Astrocyte (in vitro differentiated cells and primary cell): ENCODE data around the gene AKAP11. TPM values are rescaled to one million over a fixed set of nuclear protein-coding genes. Genes with fewer than 3 reads are reported as not detected.
A peak's percentile ranks its signal among the peaks of the same experiment; 100 is the strongest.

Experiments
- DNase-seq: peaks from one replicate; pipeline ENCODE4 v3.0.0-alpha.2; 2010; ENCODE audit warnings: low read depth
- FAIRE-seq: peaks from 2 replicates; lab custom pipeline; 2011; peaks lifted over from hg19 to GRCh38; lab: Jason Lieb, UNC
- H2AFZ ChIP-seq: 2 replicates; pipeline ENCODE4 v1.6.0; 2012; ENCODE audit warnings: low read depth, low read length, inconsistent platforms
- H3K27ac ChIP-seq: 2 replicates; pipeline ENCODE4 v1.5.1; 2011; ENCODE audit warnings: low read depth, low read length, inconsistent platforms
- H3K27me3 ChIP-seq: 2 replicates; pipeline ENCODE4 v1.6.0; 2011; ENCODE audit warnings: low read length, inconsistent platforms; ENCODE audit not compliant: insufficient read depth
- H3K36me3 ChIP-seq: 2 replicates; pipeline ENCODE4 v1.5.1; 2011; ENCODE audit warnings: low read length, inconsistent platforms; ENCODE audit not compliant: insufficient read depth
- H3K4me1 ChIP-seq: 2 replicates; pipeline ENCODE4 v1.5.1; 2011; ENCODE audit warnings: low read length, inconsistent platforms; ENCODE audit not compliant: insufficient read depth
- H3K4me2 ChIP-seq: 2 replicates; pipeline ENCODE4 v1.6.0; 2012; ENCODE audit warnings: low read length, inconsistent platforms
- H3K4me3 ChIP-seq: 2 replicates; pipeline ENCODE4 v1.5.1; 2011; ENCODE audit warnings: low read depth, mild to moderate bottlenecking, low read length, inconsistent platforms; ENCODE audit not compliant: insufficient read depth
- H3K79me2 ChIP-seq: 2 replicates; pipeline ENCODE4 v1.6.0; 2012; ENCODE audit warnings: mild to moderate bottlenecking, low read length, inconsistent platforms; ENCODE audit not compliant: insufficient read depth
- H3K9ac ChIP-seq: 2 replicates; pipeline ENCODE4 v1.6.0; 2012; ENCODE audit warnings: mild to moderate bottlenecking, low read length, inconsistent platforms
- H3K9me3 ChIP-seq: 2 replicates; pipeline ENCODE4 v1.5.1; 2012; ENCODE audit warnings: low read depth, mild to moderate bottlenecking, low read length, inconsistent platforms; ENCODE audit not compliant: insufficient read depth
- H4K20me1 ChIP-seq: 2 replicates; pipeline ENCODE4 v1.6.0; 2012; ENCODE audit warnings: low read length, inconsistent platforms; ENCODE audit not compliant: insufficient read depth
- H3K27ac Mint-ChIP-seq: one replicate; pipeline ENCODE4 v1.8.0; 2021; ENCODE audit warnings: mild to moderate bottlenecking, mixed read lengths; ENCODE audit not compliant: unreplicated experiment
- H3K27me3 Mint-ChIP-seq: one replicate; pipeline ENCODE4 v1.8.0; 2021; ENCODE audit warnings: low read depth, mixed read lengths; ENCODE audit not compliant: unreplicated experiment
- H3K36me3 Mint-ChIP-seq: one replicate; pipeline ENCODE4 v1.8.0; 2021; ENCODE audit warnings: low read depth, mixed read lengths; ENCODE audit not compliant: unreplicated experiment
- H3K4me1 Mint-ChIP-seq: one replicate; pipeline ENCODE4 v1.8.0; 2021; ENCODE audit warnings: low read depth, mixed read lengths; ENCODE audit not compliant: unreplicated experiment
- H3K4me3 Mint-ChIP-seq: one replicate; pipeline ENCODE4 v1.8.0; 2021; ENCODE audit warnings: mild to moderate bottlenecking, moderate library complexity, mixed read lengths; ENCODE audit not compliant: unreplicated experiment
- H3K9me3 Mint-ChIP-seq: one replicate; pipeline ENCODE4 v1.8.0; 2021; ENCODE audit warnings: mild to moderate bottlenecking, mixed read lengths; ENCODE audit not compliant: unreplicated experiment
- EZH2 ChIP-seq: IDR thresholded peaks from 2 replicates; pipeline ENCODE4 v1.6.1; 2012; ENCODE audit warnings: mild to moderate bottlenecking, low read length, inconsistent platforms; ENCODE audit not compliant: insufficient read depth
- total RNA-seq: library from RNA; stranded (reverse); gene quantifications from 2 replicates; pipeline ENCODE4 v1.2.1, GENCODE V29; 2021
- TF ChIP-seq, protein P1 (sequence below): IDR thresholded peaks from 2 replicates; pipeline ENCODE4 v1.5.1; 2011; ENCODE audit warnings: low read depth, mild to moderate bottlenecking, inconsistent platforms, low read length, moderate library complexity; ENCODE audit not compliant: insufficient read depth

AKAP11 gene
- total RNA-seq, 1 donor from 2014 or later, result 29.7 TPM

DNA sequence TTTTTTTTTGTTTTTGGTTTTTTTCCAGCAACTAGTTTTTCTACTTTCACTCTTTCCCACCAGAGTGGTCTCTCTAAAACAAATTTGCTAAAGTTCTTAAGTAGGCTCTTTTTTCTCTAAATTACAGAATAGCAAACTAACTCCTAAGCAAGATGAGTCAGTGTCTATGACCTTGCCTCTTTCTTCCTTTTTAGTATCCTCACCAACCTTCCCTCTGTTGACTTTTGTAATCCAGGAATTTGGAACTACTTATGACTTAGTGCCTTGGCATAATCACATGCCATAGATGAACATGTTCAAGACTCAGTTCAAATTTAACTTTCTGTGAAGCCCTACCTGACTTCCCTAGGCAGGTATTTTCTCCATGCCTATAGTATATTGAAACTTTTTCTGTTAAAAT lies 32.3 kb upstream of the AKAP11 start:
- Mint-ChIP-seq H3K27me3 (no peaks in the 10 kb centered on the region), H3K36me3 (peaks cover 4% of the 10 kb centered on the region), H3K4me1 (peaks cover 15% of the 10 kb centered on the region), H3K4me3 (no peak overlapping the region), H3K27ac (peak overlapping the region; percentile 35), H3K9me3 (no peaks in the 10 kb centered on the region)
- H2AFZ ChIP-seq, result no peak overlapping the region
- no peaks in the 10 kb centered on the region for H3K79me2 ChIP-seq
- H3K36me3 ChIP-seq, result no peaks in the 10 kb centered on the region
- no peaks in the 10 kb centered on the region for H3K9me3 ChIP-seq
- no peak overlapping the region for H3K9ac ChIP-seq
- DNase-seq, result peak; percentile 12
- H3K27me3 ChIP-seq, result no peaks in the 10 kb centered on the region
- H3K4me1 ChIP-seq, result no peaks in the 10 kb centered on the region
- H3K27ac ChIP-seq, result no peak overlapping the region
- no peaks in the 10 kb centered on the region for H4K20me1 ChIP-seq
- H3K4me2 ChIP-seq, result no peak overlapping the region
- no peak for FAIRE-seq
- TF ChIP-seq, protein P1, sequence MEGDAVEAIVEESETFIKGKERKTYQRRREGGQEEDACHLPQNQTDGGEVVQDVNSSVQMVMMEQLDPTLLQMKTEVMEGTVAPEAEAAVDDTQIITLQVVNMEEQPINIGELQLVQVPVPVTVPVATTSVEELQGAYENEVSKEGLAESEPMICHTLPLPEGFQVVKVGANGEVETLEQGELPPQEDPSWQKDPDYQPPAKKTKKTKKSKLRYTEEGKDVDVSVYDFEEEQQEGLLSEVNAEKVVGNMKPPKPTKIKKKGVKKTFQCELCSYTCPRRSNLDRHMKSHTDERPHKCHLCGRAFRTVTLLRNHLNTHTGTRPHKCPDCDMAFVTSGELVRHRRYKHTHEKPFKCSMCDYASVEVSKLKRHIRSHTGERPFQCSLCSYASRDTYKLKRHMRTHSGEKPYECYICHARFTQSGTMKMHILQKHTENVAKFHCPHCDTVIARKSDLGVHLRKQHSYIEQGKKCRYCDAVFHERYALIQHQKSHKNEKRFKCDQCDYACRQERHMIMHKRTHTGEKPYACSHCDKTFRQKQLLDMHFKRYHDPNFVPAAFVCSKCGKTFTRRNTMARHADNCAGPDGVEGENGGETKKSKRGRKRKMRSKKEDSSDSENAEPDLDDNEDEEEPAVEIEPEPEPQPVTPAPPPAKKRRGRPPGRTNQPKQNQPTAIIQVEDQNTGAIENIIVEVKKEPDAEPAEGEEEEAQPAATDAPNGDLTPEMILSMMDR, result no peak
- no peak for TF ChIP-seq EZH2
- no peak overlapping the region for H3K4me3 ChIP-seq

DNA sequence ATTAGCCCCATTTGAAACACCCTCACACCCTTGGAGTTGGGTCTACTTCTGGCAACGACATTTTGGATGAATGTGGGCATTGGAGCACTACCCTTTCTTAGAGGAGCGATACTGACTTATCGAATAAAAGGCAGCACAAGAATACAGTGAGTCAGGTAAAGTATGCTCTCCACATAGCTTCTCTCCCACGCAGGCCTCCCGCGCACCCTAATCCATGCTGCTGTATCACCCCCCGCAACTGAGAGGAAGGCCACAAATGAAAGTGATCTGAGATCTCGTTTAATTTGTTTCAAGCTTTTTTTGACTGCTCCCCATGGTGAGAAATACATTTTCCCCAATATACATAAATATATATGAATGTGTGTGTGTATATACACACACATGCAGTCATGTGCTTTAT lies 25.4 kb upstream of the AKAP11 start:
- no peaks in the 10 kb centered on the region for H3K4me1 Mint-ChIP-seq
- H3K4me1 ChIP-seq, result no peaks in the 10 kb centered on the region
- no peak overlapping the region for H2AFZ ChIP-seq
- H3K27ac ChIP-seq, result no peak overlapping the region
- no peaks in the 10 kb centered on the region for H3K27me3 ChIP-seq
- H3K79me2 ChIP-seq, result no peaks in the 10 kb centered on the region
- H3K9ac ChIP-seq, result no peak overlapping the region
- no peak overlapping the region for H3K4me3 ChIP-seq
- no peaks in the 10 kb centered on the region for H3K9me3 ChIP-seq
- no peaks in the 10 kb centered on the region for H4K20me1 ChIP-seq
- FAIRE-seq, result no peak
- no peaks in the 10 kb centered on the region for H3K27me3 Mint-ChIP-seq
- no peaks in the 10 kb centered on the region for H3K36me3 ChIP-seq
- H3K36me3 Mint-ChIP-seq, result peaks cover 4% of the 10 kb centered on the region
- H3K4me2 ChIP-seq, result no peak overlapping the region
- DNase-seq, result no peak
- no peaks in the 10 kb centered on the region for H3K9me3 Mint-ChIP-seq
- no peak overlapping the region for H3K27ac Mint-ChIP-seq
- no peak overlapping the region for H3K4me3 Mint-ChIP-seq
- no peak for TF ChIP-seq EZH2
- TF ChIP-seq, protein P1, result no peak

DNA sequence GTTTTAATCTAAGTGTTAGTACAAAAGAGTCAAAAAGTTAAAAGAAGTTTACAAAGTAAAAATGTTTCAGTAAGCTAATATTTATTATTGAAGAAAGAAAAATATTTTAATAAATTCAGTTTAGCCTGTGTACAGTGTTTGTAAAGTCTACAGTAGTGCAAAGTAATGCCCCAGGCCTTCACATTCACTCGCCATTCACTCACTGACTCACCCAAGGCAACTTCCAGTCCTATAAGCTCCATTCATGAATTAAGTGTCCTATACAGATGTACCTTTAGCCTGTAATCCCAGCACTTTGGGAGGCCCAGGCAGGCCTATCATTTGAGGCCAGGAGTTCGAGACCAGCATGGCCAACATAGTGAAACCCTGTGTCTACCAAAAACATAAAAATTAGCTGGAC lies 24.1 kb upstream of the AKAP11 start:
- no peaks in the 10 kb centered on the region for H3K79me2 ChIP-seq
- no peaks in the 10 kb centered on the region for H3K4me1 ChIP-seq
- H3K27ac Mint-ChIP-seq, result no peak overlapping the region
- no peaks in the 10 kb centered on the region for H3K9me3 ChIP-seq
- no peaks in the 10 kb centered on the region for H3K4me1 Mint-ChIP-seq
- no peak overlapping the region for H3K4me2 ChIP-seq
- DNase-seq (no peak), FAIRE-seq (no peak)
- peaks cover 4% of the 10 kb centered on the region for H3K36me3 Mint-ChIP-seq
- no peak overlapping the region for H2AFZ ChIP-seq
- no peak overlapping the region for H3K9ac ChIP-seq
- H3K9me3 Mint-ChIP-seq, result no peaks in the 10 kb centered on the region
- H3K27ac ChIP-seq, result no peak overlapping the region
- TF ChIP-seq EZH2, result no peak
- TF ChIP-seq, protein P1, result no peak
- no peaks in the 10 kb centered on the region for H4K20me1 ChIP-seq
- H3K27me3 ChIP-seq, result no peaks in the 10 kb centered on the region
- H3K4me3 Mint-ChIP-seq, result no peak overlapping the region
- H3K36me3 ChIP-seq, result no peaks in the 10 kb centered on the region
- H3K4me3 ChIP-seq, result no peak overlapping the region
- no peaks in the 10 kb centered on the region for H3K27me3 Mint-ChIP-seq
